ENCODE measurements around the gene WFS1. TPM values are rescaled to one million over a fixed set of nuclear protein-coding genes. Genes with fewer than 3 reads are reported as not detected.
A peak's percentile ranks its signal among the peaks of the same experiment; 100 is the strongest.

Gene WFS1
- total RNA-seq, 1 donor from 2014 or later = 23.5 TPM

DNA sequence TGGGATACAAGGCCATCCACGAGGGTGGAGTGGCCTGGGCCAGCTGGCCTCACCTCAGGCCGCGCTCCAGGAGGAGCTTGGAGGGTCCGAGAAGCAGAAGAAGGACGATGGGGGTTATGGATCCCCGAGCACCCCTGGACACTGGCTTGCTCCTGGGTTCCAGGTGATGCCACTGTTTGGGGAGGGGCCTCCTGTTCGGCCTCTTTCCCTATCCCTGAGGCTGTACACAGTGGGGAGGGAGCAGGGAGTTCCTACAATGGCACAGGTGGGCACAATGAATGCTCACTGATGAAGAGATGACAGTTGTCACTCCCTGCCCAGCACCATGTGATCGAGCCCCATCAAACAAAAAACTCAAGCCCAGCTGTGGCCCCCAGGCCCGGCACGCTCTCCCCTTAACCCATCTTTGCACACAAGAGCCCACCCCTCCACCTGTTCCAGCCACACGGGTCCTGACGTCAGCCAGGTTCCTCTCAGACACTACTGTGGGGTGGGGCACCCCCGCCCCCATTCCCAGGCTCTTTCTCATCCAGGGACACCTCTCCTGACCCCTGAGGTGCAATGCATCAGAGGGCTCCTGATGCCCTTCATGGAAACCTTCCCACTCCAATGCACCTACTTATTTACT, 70.3 kb downstream of the WFS1 start:
- no peak for DNase-seq (ENCODE audit: low read depth)

GRCh38 chr4:6340446-6341015, 70.9 kb downstream of the WFS1 start:
- no peak for DNase-seq (ENCODE audit: low read depth)

GRCh38 chr4:6341696-6342095, 72.0 kb downstream of the WFS1 start:
- no peak for DNase-seq (ENCODE audit: low read depth)

GRCh38 chr4:6342530-6343293, 73.1 kb downstream of the WFS1 start:
- peak; percentile 14 for DNase-seq (ENCODE audit: low read depth)

GRCh38 chr4:6343939-6344408, 74.3 kb downstream of the WFS1 start:
- peak; percentile 50 for DNase-seq (ENCODE audit: low read depth)

- DNase-seq (ENCODE audit: low read depth) = no peak
Observed at GRCh38 chr4:6345096-6345830, 75.6 kb downstream of the WFS1 start.

DNA sequence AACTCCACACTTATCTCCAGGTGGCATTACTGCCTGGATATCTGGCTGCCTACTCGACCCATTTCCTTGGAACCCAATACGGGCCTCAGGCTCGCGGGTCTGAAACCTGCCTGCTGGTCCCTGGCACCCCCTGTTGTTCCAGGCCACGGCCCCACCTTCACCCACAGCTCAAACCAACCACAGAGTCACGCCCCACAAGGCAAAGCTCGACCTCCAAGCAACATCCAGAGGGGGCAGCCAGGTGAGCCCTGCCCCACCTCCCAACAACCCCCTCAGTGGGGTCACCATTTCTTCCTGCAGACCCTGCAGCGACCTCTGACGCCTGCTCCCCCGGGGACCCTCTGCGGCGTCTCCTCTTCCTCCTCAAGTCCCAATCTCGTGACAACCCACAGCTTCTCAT, 76.2 kb downstream of the WFS1 start:
- no peak for DNase-seq (ENCODE audit: low read depth)

GRCh38 chr4:6346373-6347110, 76.9 kb downstream of the WFS1 start:
- DNase-seq (ENCODE audit: low read depth) = no peak

- DNase-seq (ENCODE audit: low read depth) = no peak
Observed at GRCh38 chr4:6347511-6348045, 77.9 kb downstream of the WFS1 start.

GRCh38 chr4:6348408-6348807, 78.8 kb downstream of the WFS1 start:
- DNase-seq (ENCODE audit: low read depth) = no peak

- DNase-seq (ENCODE audit: low read depth) = no peak
Observed at GRCh38 chr4:6349896-6350603, 80.4 kb downstream of the WFS1 start.

GRCh38 chr4:6350646-6351045, 81.0 kb downstream of the WFS1 start:
- no peak for DNase-seq (ENCODE audit: low read depth)

- DNase-seq (ENCODE audit: low read depth) = no peak
Observed at GRCh38 chr4:6351246-6352000, 81.8 kb downstream of the WFS1 start.

GRCh38 chr4:6352031-6352692, 82.5 kb downstream of the WFS1 start:
- DNase-seq (ENCODE audit: low read depth) = no peak

Other genes starting within 250 kb of the WFS1 start
- 0.05 TPM in 1 of 2 replicates, not detected in the other for gene JAKMIP1, start 69.3 kb upstream of the WFS1 start, total RNA-seq
- 0.20 and 2.6 TPM in 2 replicates for gene PPP2R2C, start 202.8 kb downstream of the WFS1 start, total RNA-seq